ENCODE results near the gene IDE. TPM values are rescaled to one million over a fixed set of nuclear protein-coding genes. Genes with fewer than 3 reads are reported as not detected.
A peak's percentile ranks its signal among the peaks of the same experiment; 100 is the strongest.

Gene IDE
- total and polyA plus RNA-seq, 2 of the 13 experiments (the other 11 are each of a cell fraction or from before 2014, with no cell fraction given) = 16.1 to 52.1 TPM

- TF ChIP-seq ZNF691 (CRISPR knock-in tag; IDR thresholded peaks at IDR 0.05; ENCODE audit: borderline replicate concordance, low read depth) (no peak), ZNF629 (CRISPR knock-in tag; conservative IDR thresholded peaks at IDR 0.05) (no peak), ZNF224 (CRISPR knock-in tag; IDR thresholded peaks at IDR 0.05) (peak; percentile 15; the same call in 1 of the 2 replicates), ZNF180 (CRISPR knock-in tag; IDR thresholded peaks at IDR 0.05; ENCODE audit: borderline replicate concordance, low read depth) (no peak), HNF4G (IDR thresholded peaks at IDR 0.05; ENCODE audit: borderline replicate concordance, low read depth, low read length) (no peak), HNF4G (CRISPR knock-in tag; IDR thresholded peaks at IDR 0.05; ENCODE audit: borderline replicate concordance, low read depth) (no peak), TAF15 (IDR thresholded peaks at IDR 0.05; ENCODE audit: low read depth, low read length, poor library complexity, severe bottlenecking) (no peak), GATAD1 (CRISPR knock-in tag; IDR thresholded peaks at IDR 0.05) (no peak), HOXA5 (CRISPR knock-in tag; IDR thresholded peaks at IDR 0.05) (0 out of 2 replicates have a peak, but pooled peaks have one; percentile 19), GABPB1 (CRISPR knock-in tag; IDR thresholded peaks at IDR 0.05) (no peak), RCOR2 (CRISPR knock-in tag; IDR thresholded peaks at IDR 0.05) (no peak), ZBTB25 (CRISPR knock-in tag; IDR thresholded peaks at IDR 0.05) (no peak), ZNF614 (CRISPR knock-in tag; IDR thresholded peaks at IDR 0.05; ENCODE audit: borderline replicate concordance) (no peak), KDM6A (CRISPR knock-in tag; IDR thresholded peaks at IDR 0.05; ENCODE audit: low read depth) (no peak), ZNF7 (CRISPR knock-in tag; IDR thresholded peaks at IDR 0.05) (no peak), ZNF503 (CRISPR knock-in tag; IDR thresholded peaks at IDR 0.05) (no peak), ISX (CRISPR knock-in tag; conservative IDR thresholded peaks at IDR 0.05) (no peak), ZBTB3 (CRISPR knock-in tag; IDR thresholded peaks at IDR 0.05; ENCODE audit: borderline replicate concordance, low read depth) (no peak), ZNF775 (CRISPR knock-in tag; IDR thresholded peaks at IDR 0.05; ENCODE audit: borderline replicate concordance) (no peak), ZNF552 (CRISPR knock-in tag; IDR thresholded peaks at IDR 0.05; ENCODE audit: borderline replicate concordance) (no peak), ZNF720 (CRISPR knock-in tag; IDR thresholded peaks at IDR 0.05) (no peak), ATF7 (IDR thresholded peaks at IDR 0.05) (no peak), ATF7 (CRISPR knock-in tag; IDR thresholded peaks at IDR 0.05) (no peak), EP300 (IDR thresholded peaks at IDR 0.05; ENCODE audit: low read depth in 2 of 2, low read length in 2 of 2) (no peak), EP300 (CRISPR knock-in tag; IDR thresholded peaks at IDR 0.05; ENCODE audit: borderline replicate concordance) (no peak)
These were observed 649 bp downstream of the IDE start (continued) for GRCh38 chr10:92573091-92573797.

Measured in HepG2 (cell line).